Measurements from ENCODE around the gene CYP24A1.

Gene CYP24A1

DNA sequence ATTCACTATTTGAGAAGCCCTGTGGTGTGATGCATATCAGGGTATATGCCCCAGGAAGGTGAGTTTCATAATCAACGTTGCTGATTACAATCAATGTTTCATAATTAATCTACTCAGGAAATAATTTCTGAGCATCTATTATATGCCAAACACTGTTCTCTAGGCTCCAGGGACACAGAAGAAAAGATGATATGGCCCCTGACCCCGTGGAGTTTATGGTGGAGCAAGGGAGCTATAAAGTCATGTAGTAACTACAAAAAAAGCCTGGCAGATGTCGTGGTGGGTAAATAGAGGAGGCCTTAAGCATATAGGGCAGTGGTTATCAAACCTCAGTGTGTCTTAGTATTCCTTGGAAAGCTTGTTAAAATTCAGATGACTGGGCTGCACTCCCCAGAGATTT is 63.3 kb downstream of the CYP24A1 start:
- DNase-seq: no peak

DNA sequence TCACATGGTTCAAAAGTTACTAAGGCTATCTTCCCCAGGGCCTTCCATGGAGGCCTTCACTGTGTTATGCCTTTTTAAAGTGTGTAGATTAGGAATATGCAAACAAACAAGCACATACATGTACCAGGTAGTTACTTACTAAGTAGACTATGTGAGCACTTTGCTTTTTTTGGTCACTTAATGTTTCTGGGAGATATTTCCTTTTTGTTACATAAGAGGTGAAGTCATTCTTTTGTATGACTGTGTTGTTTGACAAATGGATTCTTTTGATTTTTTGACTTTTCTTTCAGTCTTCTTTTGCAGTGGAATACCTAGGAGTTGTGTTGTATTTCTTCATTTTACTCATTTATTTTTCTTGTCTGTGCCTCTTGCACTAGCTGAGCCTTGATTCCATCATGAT is 63.7 kb downstream of the CYP24A1 start:
- no peak for DNase-seq

DNA sequence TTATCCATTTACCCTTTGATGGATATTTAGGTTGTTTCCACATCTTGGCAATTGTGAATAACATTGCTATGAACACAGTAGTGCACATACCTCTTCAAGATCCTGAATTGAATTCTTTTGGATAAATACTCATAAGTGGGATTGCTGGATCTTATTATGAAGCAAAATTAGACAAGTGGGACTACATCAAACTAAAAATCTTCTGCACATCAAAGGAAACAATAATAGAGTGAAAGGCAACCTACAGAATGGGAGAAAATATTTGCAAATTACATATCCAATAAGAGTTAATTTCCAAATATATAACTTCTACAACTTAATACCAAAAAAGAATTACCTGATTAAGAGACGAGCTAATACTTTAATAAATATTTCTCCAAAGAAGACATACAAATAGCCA is 65.0 kb downstream of the CYP24A1 start:
- no peak for DNase-seq

DNA sequence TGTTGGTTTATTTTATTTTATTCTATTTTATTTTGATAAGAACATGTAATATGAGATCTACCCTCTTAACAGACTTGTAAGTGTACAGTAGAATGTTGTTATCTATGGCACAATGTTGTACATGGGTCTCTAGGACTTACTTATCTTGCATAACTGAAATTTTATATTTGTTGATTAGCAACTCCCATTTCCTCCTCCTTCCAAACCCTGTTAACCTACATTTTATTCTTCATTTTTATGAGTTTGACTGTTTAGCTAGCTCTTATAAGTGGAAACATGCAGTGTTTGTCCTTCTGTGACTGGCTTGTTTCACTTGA is 65.5 kb downstream of the CYP24A1 start:
- DNase-seq: no peak

DNA sequence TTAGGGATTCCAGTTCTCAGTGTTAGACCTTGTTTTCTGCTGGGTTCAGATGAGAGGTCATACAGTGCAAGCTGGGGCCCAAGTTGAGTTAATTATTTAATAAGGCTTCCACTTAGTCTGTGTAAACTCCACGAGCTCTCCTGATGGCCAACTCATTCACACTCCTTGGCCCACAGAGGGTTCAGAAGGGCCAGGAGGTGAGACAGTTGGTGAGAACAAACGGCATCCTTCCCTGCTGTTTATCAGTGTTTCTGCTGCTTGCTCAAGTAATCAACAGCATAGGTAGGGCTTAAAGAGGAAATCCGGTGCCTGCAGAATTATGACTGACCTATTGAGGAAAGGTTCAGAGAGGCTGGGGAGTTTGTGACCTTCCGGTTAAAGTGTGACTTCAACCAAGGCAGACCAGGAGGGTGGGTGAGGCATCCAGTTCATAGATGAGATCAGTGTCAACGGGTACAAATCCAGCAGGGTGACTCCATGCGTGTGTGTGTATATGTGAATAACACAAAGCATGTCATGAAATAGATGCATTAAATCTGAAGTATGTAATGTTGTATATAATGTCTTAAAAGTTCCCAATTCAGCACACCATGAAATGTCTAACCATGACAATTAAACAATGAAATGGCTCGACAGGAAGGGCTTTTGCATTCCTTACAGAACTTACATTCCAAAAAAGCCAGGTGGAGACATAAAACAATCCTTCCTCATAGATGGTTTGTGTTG is 66.0 kb downstream of the CYP24A1 start:
- DNase-seq: no peak

DNA sequence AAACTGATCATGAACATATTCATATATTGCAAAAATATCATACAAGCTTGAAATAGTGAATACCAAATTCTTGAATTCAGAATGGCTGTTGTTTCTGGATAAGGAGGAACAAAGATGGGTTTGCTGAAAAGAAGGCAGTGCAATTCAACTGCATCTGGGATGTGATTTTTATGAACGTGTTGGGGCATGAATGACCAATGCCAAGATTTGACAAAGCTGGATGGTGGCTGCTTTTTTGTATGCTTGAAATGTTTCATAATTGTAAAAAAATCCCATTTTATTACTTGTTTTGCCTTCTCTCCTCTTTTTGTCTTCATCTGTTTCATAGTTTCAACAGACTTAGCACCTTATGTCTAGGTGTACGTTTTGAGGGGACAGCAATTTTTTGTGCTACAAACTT is 66.6 kb downstream of the CYP24A1 start:
- DNase-seq: no peak

DNA sequence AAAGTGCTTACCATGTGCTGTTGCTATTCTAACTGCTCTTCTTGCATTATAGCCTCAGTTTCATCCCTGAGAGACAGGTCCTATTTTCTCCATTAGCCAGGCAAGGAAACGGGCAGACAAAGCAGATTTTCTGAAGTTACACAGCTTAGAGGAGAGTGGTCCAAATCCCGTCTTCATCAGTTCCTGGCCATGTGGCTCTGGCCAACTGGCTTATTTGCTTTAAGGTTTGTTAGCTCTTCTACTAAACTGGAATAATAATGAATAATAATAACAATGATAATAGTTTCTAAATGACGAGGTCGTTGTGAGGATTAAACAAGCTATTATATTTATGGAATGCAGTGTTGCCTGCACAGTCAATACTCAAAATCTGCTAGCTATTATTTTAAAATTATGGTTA is 67.6 kb downstream of the CYP24A1 start:
- no peak for DNase-seq

DNA sequence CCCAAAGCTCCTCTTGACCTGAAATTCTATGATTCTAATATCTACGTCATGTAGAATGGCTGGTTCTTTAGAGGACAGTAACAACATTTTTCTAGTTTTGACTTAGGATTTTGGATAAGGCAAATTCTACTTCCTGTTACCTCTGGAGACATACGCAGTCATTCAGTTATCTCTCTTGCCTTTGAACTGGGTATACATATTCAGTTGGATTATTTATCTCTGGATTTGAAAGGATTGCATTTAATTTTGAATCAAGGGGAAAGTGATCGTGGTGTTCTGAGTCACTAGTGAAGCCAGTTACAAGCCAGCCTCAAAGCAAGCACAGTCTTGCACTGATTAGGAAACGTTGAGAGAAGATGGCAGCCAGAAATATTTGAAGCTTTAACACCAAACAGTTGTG is 68.1 kb downstream of the CYP24A1 start:
- no peak for DNase-seq

DNA sequence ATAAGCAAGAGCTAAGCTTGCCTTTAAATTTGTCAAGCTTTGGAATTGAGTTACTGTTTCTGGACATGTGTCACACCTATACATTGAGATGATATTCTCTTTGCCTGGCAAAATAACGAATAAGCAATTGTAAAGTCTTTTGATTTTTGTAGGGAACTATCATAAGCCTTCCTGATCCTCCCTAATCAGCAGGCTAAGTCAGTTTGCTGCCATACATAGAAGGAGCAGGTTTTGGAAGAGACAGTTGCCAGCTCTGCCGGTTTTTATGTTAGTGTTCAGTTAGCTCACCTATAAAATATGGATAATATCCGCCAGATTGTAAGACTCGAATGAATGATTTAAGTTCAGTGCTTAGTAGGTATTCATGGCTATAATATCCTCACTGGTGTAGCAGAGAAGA is 69.0 kb downstream of the CYP24A1 start:
- no peak for DNase-seq

DNA sequence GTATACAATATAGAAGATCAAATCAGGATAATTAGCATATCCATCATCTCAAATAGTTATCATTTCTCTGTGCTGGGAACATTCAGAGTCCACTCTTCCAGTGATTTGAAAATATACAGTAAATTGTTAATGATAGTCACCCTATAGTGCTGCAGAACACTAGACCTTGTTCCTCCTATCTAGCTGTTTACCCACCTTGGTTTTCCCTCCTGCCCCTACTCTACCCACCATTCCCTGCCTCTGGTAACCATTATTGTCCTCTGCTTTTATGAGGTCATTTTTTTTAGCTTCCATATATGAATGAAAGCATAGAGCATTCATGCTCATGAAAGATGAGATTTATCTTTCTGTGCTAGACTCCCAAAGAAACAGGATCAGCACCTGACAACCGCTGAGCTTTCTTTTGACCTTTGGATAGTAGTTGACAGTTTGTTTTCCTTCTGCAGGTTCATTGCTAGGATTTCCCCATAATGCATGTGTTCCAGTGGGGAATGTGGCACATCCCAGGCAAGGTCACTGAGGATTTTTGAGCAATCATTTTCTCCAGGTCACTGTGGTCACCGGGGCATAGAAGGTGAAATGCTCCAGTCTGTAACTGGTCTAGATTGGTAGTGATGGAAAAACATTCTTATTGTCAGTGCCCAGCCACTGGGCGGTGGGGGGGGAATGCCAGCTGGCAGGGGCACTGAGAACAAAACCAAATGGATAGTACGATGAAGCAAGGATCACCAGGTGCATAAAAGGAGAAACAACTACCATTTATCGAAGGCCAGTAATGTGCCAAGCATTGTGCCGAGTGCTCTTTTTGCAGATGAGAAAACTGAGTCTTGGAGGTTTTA is 69.8 kb downstream of the CYP24A1 start:
- DNase-seq: no peak

All from NCI-H510A (cell line).